Parathyroid adenoma (tissue), 2 donors: ENCODE measurements around the gene CHST8.

Source experiments
- H2AFZ ChIP-seq: fragments of 300-600 bp; sonication (generic); one replicate; pipeline ENCODE4 v1.7.0; 2017; ENCODE audit warnings: antibody characterized with exemption, mild to moderate bottlenecking
- H3K27ac ChIP-seq: fragments of 300-600 bp; sonication (generic); one replicate; pipeline ENCODE4 v1.7.0; 2017
- H3K27me3 ChIP-seq: fragments of 300-600 bp; sonication (generic); one replicate; pipeline ENCODE4 v1.7.0; 2017; ENCODE audit warnings: low read length; ENCODE audit not compliant: control insufficient read depth, insufficient read depth
- H3K36me3 ChIP-seq: fragments of 300-600 bp; sonication (generic); one replicate; pipeline ENCODE4 v1.7.0; 2017; ENCODE audit warnings: low read length; ENCODE audit not compliant: control insufficient read depth, insufficient read depth
- H3K4me1 ChIP-seq: fragments of 300-600 bp; sonication (generic); one replicate; pipeline ENCODE4 v1.7.0; 2017; ENCODE audit warnings: control low read depth
- H3K4me2 ChIP-seq: fragments of 300-600 bp; sonication (generic); one replicate; pipeline ENCODE4 v1.7.0; 2017; ENCODE audit warnings: low read length
- H3K4me3 ChIP-seq: fragments of 300-600 bp; sonication (generic); one replicate; pipeline ENCODE4 v1.7.0; 2017; ENCODE audit warnings: low read depth, low read length
- H3K79me2 ChIP-seq: fragments of 300-600 bp; sonication (generic); one replicate; pipeline ENCODE4 v1.7.0; 2017; ENCODE audit warnings: control low read depth
- H3K9ac ChIP-seq: fragments of 300-600 bp; sonication (generic); one replicate; pipeline ENCODE4 v1.7.0; 2017; ENCODE audit warnings: mild to moderate bottlenecking
- H3K9me3 ChIP-seq: fragments of 300-600 bp; sonication (generic); one replicate; pipeline ENCODE4 v1.7.0; 2017; ENCODE audit warnings: low read length; ENCODE audit not compliant: control insufficient read depth
- CTCF ChIP-seq: fragments of 300-600 bp; sonication (generic); IDR thresholded peaks from one replicate; pipeline ENCODE4 v1.7.0; 2017; ENCODE audit warnings: antibody characterized with exemption, mild to moderate bottlenecking
- donor health status: primary hyperparathyroidism.

The CHST8 gene

GRCh38 chr19:33630880-33631608 lies 9.3 kb downstream of the CHST8 start:
- Histone ChIP-seq H3K4me1 (no peaks in the 10 kb centered on the region), H3K36me3 (no peaks in the 10 kb centered on the region), H3K27me3 (no peaks in the 10 kb centered on the region), H3K4me3 (no peak overlapping the region), H3K79me2 (no peaks in the 10 kb centered on the region), H2AFZ (no peak overlapping the region), H3K4me2 (no peak overlapping the region), H3K27ac (no peak overlapping the region), H3K9ac (no peak overlapping the region), H3K9me3 (no peaks in the 10 kb centered on the region)
- TF ChIP-seq CTCF, result no peak

GRCh38 chr19:33631609-33631973 lies 9.8 kb downstream of the CHST8 start:
- no peaks in the 10 kb centered on the region for H3K27me3 ChIP-seq
- H3K4me3 ChIP-seq, result no peak overlapping the region
- no peaks in the 10 kb centered on the region for H3K36me3 ChIP-seq

GRCh38 chr19:33634361-33635091 lies 12.8 kb downstream of the CHST8 start:
- Histone ChIP-seq H3K36me3 (no peaks in the 10 kb centered on the region), H3K4me2 (no peak overlapping the region), H3K4me1 (peaks cover 8% of the 10 kb centered on the region), H3K9me3 (no peaks in the 10 kb centered on the region), H3K27me3 (no peaks in the 10 kb centered on the region), H2AFZ (no peak overlapping the region), H3K79me2 (no peaks in the 10 kb centered on the region), H3K27ac (no peak overlapping the region), H3K4me3 (no peak overlapping the region), H3K9ac (no peak overlapping the region)
- no peak for TF ChIP-seq CTCF

More at GRCh38 chr19:33631609-33631973, 9.8 kb downstream of the CHST8 start:
- Histone ChIP-seq H2AFZ (no peak overlapping the region), H3K9me3 (no peaks in the 10 kb centered on the region), H3K27ac (no peak overlapping the region), H3K4me2 (no peak overlapping the region), H3K4me1 (no peaks in the 10 kb centered on the region), H3K79me2 (no peaks in the 10 kb centered on the region), H3K9ac (no peak overlapping the region)
- no peak for TF ChIP-seq CTCF

- Histone ChIP-seq H2AFZ (no peak overlapping the region), H3K9me3 (no peaks in the 10 kb centered on the region), H3K27ac (no peak overlapping the region), H3K79me2 (no peaks in the 10 kb centered on the region), H3K4me1 (peaks cover 8% of the 10 kb centered on the region), H3K4me3 (no peak overlapping the region), H3K27me3 (no peaks in the 10 kb centered on the region), H3K36me3 (no peaks in the 10 kb centered on the region), H3K9ac (no peak overlapping the region), H3K4me2 (no peak overlapping the region)
- TF ChIP-seq CTCF, result no peak
Measured at GRCh38 chr19:33638167-33639034, 16.6 kb downstream of the CHST8 start.
